ENCODE results near the gene HMGB3. TPM values are rescaled to one million over a fixed set of nuclear protein-coding genes. Genes with fewer than 3 reads are reported as not detected.

The HMGB3 gene
- total RNA-seq, 1 experiment from 2014 or later = 395 TPM

GRCh38 chrX:150955590-150955989 is 27.5 kb upstream of the HMGB3 start:
- TF ChIP-seq ELF4 (CRISPR knock-in tag; IDR thresholded peaks at IDR 0.05; ENCODE audit: low read depth) (no peak), RELA (CRISPR knock-in tag; IDR thresholded peaks at IDR 0.05; ENCODE audit: borderline replicate concordance) (no peak), KAT7 (CRISPR knock-in tag; IDR thresholded peaks at IDR 0.05; ENCODE audit: borderline replicate concordance) (no peak), ESRRA (CRISPR knock-in tag; IDR thresholded peaks at IDR 0.05; ENCODE audit: borderline replicate concordance) (no peak), ZNF317 (CRISPR knock-in tag; IDR thresholded peaks at IDR 0.05; ENCODE audit: borderline replicate concordance, low read depth) (no peak), ZNF232 (CRISPR knock-in tag; IDR thresholded peaks at IDR 0.05) (no peak), TCF7 (CRISPR knock-in tag; IDR thresholded peaks at IDR 0.05; ENCODE audit: low read depth) (no peak), CREB1 (CRISPR knock-in tag; IDR thresholded peaks at IDR 0.05) (no peak), NR1H2 (CRISPR knock-in tag; IDR thresholded peaks at IDR 0.05) (no peak), NFYB (CRISPR knock-in tag; conservative IDR thresholded peaks at IDR 0.05; ENCODE audit: low read depth) (no peak)
- TF ChIP-seq, protein P1, sequence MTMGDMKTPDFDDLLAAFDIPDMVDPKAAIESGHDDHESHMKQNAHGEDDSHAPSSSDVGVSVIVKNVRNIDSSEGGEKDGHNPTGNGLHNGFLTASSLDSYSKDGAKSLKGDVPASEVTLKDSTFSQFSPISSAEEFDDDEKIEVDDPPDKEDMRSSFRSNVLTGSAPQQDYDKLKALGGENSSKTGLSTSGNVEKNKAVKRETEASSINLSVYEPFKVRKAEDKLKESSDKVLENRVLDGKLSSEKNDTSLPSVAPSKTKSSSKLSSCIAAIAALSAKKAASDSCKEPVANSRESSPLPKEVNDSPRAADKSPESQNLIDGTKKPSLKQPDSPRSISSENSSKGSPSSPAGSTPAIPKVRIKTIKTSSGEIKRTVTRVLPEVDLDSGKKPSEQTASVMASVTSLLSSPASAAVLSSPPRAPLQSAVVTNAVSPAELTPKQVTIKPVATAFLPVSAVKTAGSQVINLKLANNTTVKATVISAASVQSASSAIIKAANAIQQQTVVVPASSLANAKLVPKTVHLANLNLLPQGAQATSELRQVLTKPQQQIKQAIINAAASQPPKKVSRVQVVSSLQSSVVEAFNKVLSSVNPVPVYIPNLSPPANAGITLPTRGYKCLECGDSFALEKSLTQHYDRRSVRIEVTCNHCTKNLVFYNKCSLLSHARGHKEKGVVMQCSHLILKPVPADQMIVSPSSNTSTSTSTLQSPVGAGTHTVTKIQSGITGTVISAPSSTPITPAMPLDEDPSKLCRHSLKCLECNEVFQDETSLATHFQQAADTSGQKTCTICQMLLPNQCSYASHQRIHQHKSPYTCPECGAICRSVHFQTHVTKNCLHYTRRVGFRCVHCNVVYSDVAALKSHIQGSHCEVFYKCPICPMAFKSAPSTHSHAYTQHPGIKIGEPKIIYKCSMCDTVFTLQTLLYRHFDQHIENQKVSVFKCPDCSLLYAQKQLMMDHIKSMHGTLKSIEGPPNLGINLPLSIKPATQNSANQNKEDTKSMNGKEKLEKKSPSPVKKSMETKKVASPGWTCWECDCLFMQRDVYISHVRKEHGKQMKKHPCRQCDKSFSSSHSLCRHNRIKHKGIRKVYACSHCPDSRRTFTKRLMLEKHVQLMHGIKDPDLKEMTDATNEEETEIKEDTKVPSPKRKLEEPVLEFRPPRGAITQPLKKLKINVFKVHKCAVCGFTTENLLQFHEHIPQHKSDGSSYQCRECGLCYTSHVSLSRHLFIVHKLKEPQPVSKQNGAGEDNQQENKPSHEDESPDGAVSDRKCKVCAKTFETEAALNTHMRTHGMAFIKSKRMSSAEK (CRISPR knock-in tag; IDR thresholded peaks at IDR 0.05; ENCODE audit: borderline replicate concordance) = no peak
- TF ChIP-seq, protein P2, sequence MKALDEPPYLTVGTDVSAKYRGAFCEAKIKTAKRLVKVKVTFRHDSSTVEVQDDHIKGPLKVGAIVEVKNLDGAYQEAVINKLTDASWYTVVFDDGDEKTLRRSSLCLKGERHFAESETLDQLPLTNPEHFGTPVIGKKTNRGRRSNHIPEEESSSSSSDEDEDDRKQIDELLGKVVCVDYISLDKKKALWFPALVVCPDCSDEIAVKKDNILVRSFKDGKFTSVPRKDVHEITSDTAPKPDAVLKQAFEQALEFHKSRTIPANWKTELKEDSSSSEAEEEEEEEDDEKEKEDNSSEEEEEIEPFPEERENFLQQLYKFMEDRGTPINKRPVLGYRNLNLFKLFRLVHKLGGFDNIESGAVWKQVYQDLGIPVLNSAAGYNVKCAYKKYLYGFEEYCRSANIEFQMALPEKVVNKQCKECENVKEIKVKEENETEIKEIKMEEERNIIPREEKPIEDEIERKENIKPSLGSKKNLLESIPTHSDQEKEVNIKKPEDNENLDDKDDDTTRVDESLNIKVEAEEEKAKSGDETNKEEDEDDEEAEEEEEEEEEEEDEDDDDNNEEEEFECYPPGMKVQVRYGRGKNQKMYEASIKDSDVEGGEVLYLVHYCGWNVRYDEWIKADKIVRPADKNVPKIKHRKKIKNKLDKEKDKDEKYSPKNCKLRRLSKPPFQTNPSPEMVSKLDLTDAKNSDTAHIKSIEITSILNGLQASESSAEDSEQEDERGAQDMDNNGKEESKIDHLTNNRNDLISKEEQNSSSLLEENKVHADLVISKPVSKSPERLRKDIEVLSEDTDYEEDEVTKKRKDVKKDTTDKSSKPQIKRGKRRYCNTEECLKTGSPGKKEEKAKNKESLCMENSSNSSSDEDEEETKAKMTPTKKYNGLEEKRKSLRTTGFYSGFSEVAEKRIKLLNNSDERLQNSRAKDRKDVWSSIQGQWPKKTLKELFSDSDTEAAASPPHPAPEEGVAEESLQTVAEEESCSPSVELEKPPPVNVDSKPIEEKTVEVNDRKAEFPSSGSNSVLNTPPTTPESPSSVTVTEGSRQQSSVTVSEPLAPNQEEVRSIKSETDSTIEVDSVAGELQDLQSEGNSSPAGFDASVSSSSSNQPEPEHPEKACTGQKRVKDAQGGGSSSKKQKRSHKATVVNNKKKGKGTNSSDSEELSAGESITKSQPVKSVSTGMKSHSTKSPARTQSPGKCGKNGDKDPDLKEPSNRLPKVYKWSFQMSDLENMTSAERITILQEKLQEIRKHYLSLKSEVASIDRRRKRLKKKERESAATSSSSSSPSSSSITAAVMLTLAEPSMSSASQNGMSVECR (CRISPR knock-in tag; IDR thresholded peaks at IDR 0.05; ENCODE audit: borderline replicate concordance) = no peak
- TF ChIP-seq, protein P3, sequence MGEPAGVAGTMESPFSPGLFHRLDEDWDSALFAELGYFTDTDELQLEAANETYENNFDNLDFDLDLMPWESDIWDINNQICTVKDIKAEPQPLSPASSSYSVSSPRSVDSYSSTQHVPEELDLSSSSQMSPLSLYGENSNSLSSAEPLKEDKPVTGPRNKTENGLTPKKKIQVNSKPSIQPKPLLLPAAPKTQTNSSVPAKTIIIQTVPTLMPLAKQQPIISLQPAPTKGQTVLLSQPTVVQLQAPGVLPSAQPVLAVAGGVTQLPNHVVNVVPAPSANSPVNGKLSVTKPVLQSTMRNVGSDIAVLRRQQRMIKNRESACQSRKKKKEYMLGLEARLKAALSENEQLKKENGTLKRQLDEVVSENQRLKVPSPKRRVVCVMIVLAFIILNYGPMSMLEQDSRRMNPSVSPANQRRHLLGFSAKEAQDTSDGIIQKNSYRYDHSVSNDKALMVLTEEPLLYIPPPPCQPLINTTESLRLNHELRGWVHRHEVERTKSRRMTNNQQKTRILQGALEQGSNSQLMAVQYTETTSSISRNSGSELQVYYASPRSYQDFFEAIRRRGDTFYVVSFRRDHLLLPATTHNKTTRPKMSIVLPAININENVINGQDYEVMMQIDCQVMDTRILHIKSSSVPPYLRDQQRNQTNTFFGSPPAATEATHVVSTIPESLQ (CRISPR knock-in tag; IDR thresholded peaks at IDR 0.05) = no peak
- TF ChIP-seq, protein P4, sequence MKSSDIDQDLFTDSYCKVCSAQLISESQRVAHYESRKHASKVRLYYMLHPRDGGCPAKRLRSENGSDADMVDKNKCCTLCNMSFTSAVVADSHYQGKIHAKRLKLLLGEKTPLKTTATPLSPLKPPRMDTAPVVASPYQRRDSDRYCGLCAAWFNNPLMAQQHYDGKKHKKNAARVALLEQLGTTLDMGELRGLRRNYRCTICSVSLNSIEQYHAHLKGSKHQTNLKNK (CRISPR knock-in tag; IDR thresholded peaks at IDR 0.05) = no peak
- ATAC-seq = no peak

DNA sequence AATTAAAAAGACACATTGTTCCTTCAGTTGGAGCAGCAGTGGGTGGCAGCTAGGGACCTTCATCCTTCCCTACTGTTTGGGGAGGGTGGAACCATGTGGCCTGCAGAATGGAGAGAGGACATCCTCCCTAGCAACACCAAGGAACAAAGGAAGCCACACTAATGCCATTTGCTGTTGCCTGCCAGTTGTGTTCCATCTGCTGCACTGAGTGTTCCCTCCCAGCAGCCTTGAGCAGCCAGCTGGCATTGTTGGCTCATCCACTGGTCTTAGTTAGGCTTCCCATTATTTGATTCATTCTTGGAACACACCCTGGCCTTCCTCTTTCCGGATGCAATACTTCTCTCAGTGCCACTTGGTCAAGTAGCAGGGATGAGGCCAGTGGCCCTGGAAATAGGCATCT is 25.0 kb upstream of the HMGB3 start:
- ATAC-seq (no peak), DNase-seq (ENCODE audit: low spot score) (no peak)
- Mint-ChIP-seq H3K9me3 (peaks cover 4% of the 10 kb centered on the region), H3K4me3 (no peak overlapping the region), H3K27ac (no peak overlapping the region), H3K36me3 (no peaks in the 10 kb centered on the region), H3K4me1 (peaks cover 7% of the 10 kb centered on the region), H3K27me3 (ENCODE audit: low read depth) (peaks cover 5% of the 10 kb centered on the region; the same call in 1 of the 2 replicates)
- ChIA-PET POLR2A (interaction anchor here (0.7 kb wide), 1 partner anchor 42 kb away, joined by 9 read pairs; no protein-coding TSS in a partner anchor), CTCF (no interaction called here)
- TF ChIP-seq E2F1 (CRISPR knock-in tag; IDR thresholded peaks at IDR 0.05) (no peak), EMX1 (CRISPR knock-in tag; IDR thresholded peaks at IDR 0.05) (no peak), ZSCAN18 (CRISPR knock-in tag; IDR thresholded peaks at IDR 0.05) (no peak), CBFB (CRISPR knock-in tag; IDR thresholded peaks at IDR 0.05; ENCODE audit: low read depth) (no peak), ATF1 (CRISPR knock-in tag; IDR thresholded peaks at IDR 0.05) (no peak)
- TF ChIP-seq, protein P3 (CRISPR knock-in tag; IDR thresholded peaks at IDR 0.05) = no peak

More at GRCh38 chrX:150955590-150955989, 27.5 kb upstream of the HMGB3 start:
- H3K36me3 Mint-ChIP-seq = no peaks in the 10 kb centered on the region
- DNase-seq (ENCODE audit: low spot score) = no peak
- H3K27ac Mint-ChIP-seq = no peak overlapping the region
- H3K4me3 Mint-ChIP-seq = no peak overlapping the region
- H3K27me3 Mint-ChIP-seq (ENCODE audit: low read depth) = peaks cover 5% of the 10 kb centered on the region; the same call in 1 of the 2 replicates
- POLR2A ChIA-PET = no interaction called here
- H3K4me1 Mint-ChIP-seq = peaks cover 7% of the 10 kb centered on the region
- CTCF ChIA-PET = no interaction called here
- H3K9me3 Mint-ChIP-seq = peaks cover 4% of the 10 kb centered on the region

Data from WTC11 (cell line).